ENCODE measurements around the gene SLC15A5.

Gene SLC15A5

DNA sequence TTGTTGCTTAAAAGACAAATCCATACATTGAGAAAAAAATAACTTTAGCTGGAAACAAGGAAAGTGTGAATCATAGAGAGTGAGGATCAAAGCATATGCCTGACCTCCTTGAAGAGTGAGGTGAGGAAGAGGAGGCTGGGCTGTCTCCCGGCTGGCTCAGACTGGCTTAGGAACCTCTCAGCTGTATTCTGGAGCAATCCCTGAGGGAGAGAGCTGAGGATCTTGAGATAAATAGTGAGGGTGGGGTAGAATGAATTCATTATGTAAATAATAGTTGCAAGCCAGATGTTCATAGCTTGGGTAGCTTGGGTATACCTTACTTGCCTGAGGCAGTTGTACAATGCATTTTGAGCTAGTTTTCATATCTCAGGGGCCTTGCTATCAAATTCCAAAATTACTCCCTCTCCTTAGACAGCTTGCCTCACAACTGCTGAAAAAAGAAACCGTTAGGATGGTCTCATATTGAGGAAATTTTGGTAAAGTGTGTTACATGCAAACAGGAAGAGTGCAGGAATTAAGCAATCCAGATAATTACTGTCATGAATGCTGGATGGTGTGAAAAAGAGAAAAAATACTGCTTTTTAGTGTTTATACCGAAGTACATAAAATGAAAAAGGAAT lies 30.5 kb upstream of the SLC15A5 start:
- TF ChIP-seq, protein P1, sequence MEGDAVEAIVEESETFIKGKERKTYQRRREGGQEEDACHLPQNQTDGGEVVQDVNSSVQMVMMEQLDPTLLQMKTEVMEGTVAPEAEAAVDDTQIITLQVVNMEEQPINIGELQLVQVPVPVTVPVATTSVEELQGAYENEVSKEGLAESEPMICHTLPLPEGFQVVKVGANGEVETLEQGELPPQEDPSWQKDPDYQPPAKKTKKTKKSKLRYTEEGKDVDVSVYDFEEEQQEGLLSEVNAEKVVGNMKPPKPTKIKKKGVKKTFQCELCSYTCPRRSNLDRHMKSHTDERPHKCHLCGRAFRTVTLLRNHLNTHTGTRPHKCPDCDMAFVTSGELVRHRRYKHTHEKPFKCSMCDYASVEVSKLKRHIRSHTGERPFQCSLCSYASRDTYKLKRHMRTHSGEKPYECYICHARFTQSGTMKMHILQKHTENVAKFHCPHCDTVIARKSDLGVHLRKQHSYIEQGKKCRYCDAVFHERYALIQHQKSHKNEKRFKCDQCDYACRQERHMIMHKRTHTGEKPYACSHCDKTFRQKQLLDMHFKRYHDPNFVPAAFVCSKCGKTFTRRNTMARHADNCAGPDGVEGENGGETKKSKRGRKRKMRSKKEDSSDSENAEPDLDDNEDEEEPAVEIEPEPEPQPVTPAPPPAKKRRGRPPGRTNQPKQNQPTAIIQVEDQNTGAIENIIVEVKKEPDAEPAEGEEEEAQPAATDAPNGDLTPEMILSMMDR (IDR thresholded peaks at IDR 0.05; ENCODE audit: low read depth, low read length, missing control alignments), result no peak

DNA sequence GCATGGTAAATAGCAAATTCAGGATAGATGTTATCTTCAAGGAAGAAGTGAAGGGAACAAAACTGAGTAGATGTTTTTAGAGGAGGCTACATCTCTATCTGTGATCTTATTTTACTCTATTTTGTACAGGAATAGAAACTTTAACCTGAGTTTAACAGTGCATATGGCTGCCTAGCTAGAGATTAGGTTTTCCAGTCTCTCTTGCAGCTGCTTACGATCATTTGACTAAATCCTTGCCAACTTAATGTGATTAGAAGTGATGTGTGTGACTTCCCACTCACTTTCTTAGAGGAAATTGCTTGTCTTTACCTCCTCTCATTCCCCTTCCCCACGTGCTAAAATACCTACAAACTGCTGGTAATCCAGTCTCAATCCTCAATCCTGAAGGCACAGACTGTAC lies 26.5 kb upstream of the SLC15A5 start:
- no peak overlapping the region for H3K4me3 ChIP-seq (ENCODE audit: low read depth, low read length)
- DNase-seq (ENCODE audit: low read depth), result no peak
- TF ChIP-seq, protein P1 (IDR thresholded peaks at IDR 0.05; ENCODE audit: low read depth, low read length, missing control alignments), result no peak
- in situ Hi-C loops (cut with HindIII; ENCODE audit: low sequenced_read_pairs), result no loop called here

More for the DNA sequence above, 30.5 kb upstream of the SLC15A5 start:
- H3K4me3 ChIP-seq (ENCODE audit: low read depth, low read length), result no peak overlapping the region
- in situ Hi-C loops (cut with HindIII; ENCODE audit: low sequenced_read_pairs), result no loop called here
- no peak for DNase-seq (ENCODE audit: low read depth)

DNA sequence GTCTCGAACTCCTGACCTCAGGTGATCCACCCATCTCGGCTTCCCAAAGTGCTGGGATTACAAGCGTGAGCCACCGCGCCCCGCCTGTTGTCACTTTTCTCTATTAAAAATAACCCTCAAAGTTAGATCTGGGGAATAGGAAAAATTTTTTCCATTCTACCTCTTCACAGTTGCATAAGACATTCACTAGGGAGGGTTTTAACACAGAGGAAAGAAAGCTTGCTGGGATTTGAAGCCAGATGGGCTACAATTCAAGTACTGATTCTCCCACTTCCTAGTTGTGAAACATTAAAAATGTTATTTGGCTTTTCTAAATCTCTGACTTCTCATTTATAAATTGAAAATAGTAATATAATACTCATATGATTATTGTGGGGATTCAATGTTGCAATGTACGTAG lies 23.3 kb upstream of the SLC15A5 start:
- DNase-seq (ENCODE audit: low read depth), result no peak
- TF ChIP-seq, protein P1 (IDR thresholded peaks at IDR 0.05; ENCODE audit: low read depth, low read length, missing control alignments), result no peak
- no peak overlapping the region for H3K4me3 ChIP-seq (ENCODE audit: low read depth, low read length)
- in situ Hi-C loops (cut with HindIII; ENCODE audit: low sequenced_read_pairs), result no loop called here

DNA sequence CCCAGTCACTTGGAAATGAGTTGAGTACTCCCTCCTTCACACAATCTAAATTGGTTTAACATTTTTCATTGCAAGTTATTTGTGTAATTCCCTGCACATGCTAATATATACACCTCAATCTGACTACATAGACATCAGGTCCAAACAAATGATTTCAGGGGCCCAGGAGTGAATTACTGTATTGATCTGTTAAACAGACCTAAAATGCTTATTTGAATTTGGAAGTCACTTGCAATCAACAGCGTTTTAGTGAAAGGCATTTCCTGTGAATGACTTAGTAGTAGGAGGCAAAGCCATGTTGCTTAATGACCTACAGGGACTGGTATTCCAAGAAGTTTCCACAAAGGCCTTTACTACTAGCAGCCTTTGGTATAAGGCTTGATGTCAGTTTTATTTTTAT lies 22.6 kb upstream of the SLC15A5 start:
- in situ Hi-C loops (cut with HindIII; ENCODE audit: low sequenced_read_pairs), result no loop called here
- H3K4me3 ChIP-seq (ENCODE audit: low read depth, low read length), result no peak overlapping the region
- TF ChIP-seq, protein P1 (IDR thresholded peaks at IDR 0.05; ENCODE audit: low read depth, low read length, missing control alignments), result no peak
- DNase-seq (ENCODE audit: low read depth), result no peak

DNA sequence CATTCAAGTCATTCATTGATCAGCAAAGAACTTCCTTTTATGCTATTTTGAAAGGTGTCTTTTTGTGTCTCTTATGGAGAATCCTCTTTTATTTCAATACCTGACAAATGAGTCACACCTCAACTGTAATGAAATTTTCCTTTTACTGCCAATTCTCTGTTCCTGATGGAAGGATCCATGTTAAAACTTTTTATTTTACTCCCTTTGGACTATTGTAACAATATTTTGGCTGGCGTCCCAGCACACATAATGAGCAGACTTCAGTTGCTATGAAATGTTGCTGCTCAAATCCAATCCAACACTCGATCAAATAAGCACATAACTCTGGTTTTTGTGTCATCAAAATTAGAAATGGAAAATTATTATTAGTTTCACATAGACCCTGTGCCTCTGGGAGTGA lies 21.9 kb upstream of the SLC15A5 start:
- no peak overlapping the region for H3K4me3 ChIP-seq (ENCODE audit: low read depth, low read length)
- in situ Hi-C loops (cut with HindIII; ENCODE audit: low sequenced_read_pairs), result no loop called here
- DNase-seq (ENCODE audit: low read depth), result peak; percentile 9
- TF ChIP-seq, protein P1 (IDR thresholded peaks at IDR 0.05; ENCODE audit: low read depth, low read length, missing control alignments), result no peak

DNA sequence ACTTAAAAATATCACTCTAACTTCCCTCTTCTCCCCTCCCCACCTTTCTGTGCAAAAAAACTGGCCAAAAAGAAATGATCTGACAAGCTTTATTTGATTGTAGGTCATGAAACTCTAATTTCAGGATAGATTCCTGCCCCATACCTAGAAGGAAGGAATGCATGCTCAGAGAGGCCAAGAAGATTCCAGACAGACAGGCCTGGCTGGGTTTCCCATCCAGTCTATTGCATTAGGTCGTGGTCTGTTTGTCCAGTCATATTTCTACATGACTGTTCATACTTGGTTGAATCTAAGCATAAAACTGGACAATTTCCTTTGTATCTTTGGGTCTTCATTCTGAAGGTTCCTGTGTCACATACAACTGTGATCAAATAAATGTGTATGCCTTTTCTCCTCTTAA lies 20.0 kb upstream of the SLC15A5 start:
- in situ Hi-C loops (cut with HindIII; ENCODE audit: low sequenced_read_pairs), result no loop called here
- TF ChIP-seq, protein P1 (IDR thresholded peaks at IDR 0.05; ENCODE audit: low read depth, low read length, missing control alignments), result no peak
- no peak overlapping the region for H3K4me3 ChIP-seq (ENCODE audit: low read depth, low read length)
- DNase-seq (ENCODE audit: low read depth), result no peak

Data from astrocyte of the cerebellum (primary cell).